ENCODE data around the gene AJUBA.

- TF ChIP-seq CTCF (IDR thresholded peaks at IDR 0.05) (no peak), POLR2A (IDR thresholded peaks at IDR 0.05) (no peak)
Observed at GRCh38 chr14:22966783-22967269, 15.5 kb downstream of the AJUBA start.
